PC-3 (cell line): ENCODE results near the gene MANEAL.
A peak's percentile ranks its signal among the peaks of the same experiment; 100 is the strongest.

Source experiments
- EZH2 ChIP-seq: fragments of 300-600 bp; sonication (generic); IDR thresholded peaks from one replicate; pipeline ENCODE4 v1.6.1; 2017; ENCODE audit warnings: antibody characterized with exemption, mild to moderate bottlenecking, low read length; ENCODE audit not compliant: unreplicated experiment
- EZH2phosphoT487 ChIP-seq: fragments of 300-600 bp; sonication (generic); IDR thresholded peaks from 2 replicates; pipeline ENCODE4 v1.6.1; 2018; ENCODE audit warnings: mild to moderate bottlenecking, antibody characterized with exemption, low read length, borderline replicate concordance

- TF ChIP-seq EZH2 (no peak), EZH2phosphoT487 (peak; percentile 48; the same call in 1 of the 2 replicates)
Measured at GRCh38 chr1:37793773-37794371, at the start of gene MANEAL.
